SK-N-MC (cell line): ENCODE results near the gene ARMC9.

ENCODE experiments used
- EZH2 ChIP-seq: fragments of 200-600 bp; sonication (generic); IDR thresholded peaks from one replicate; pipeline ENCODE4 v1.6.1; 2017; ENCODE audit warnings: antibody characterized with exemption
- FOXP2 ChIP-seq: optimal IDR thresholded peaks from 2 replicates; pipeline ENCODE3; 2011; ENCODE audit warnings: mild to moderate bottlenecking, moderate library complexity; ENCODE audit not compliant: insufficient read depth; ENCODE audit errors: extremely low read length, control extremely low read depth
- POLR2AphosphoS5 ChIP-seq: IDR thresholded peaks from 2 replicates; pipeline ENCODE4 v1.6.1; 2012; ENCODE audit warnings: mild to moderate bottlenecking, low read depth, low read length, borderline replicate concordance

- TF ChIP-seq FOXP2: no peak
- no peak for TF ChIP-seq EZH2
- no peak for TF ChIP-seq POLR2AphosphoS5
These were observed 12.4 kb downstream of the ARMC9 start for GRCh38 chr2:231210782-231211181.
